Fibroblast of villous mesenchyme (primary cell): ENCODE data around the gene GLRX2. TPM values are rescaled to one million over a fixed set of nuclear protein-coding genes. Genes with fewer than 3 reads are reported as not detected.
A peak's percentile ranks its signal among the peaks of the same experiment; 100 is the strongest.

Source experiments
- DNase-seq: peaks from one replicate; pipeline ENCODE4 v3.0.0-alpha.2; 2010; ENCODE audit warnings: low read depth
- H3K4me3 ChIP-seq: 2 replicates; pipeline ENCODE4 v1.5.1; 2011; ENCODE audit warnings: low read depth, mild to moderate bottlenecking, low read length
- total RNA-seq: library from RNA; depleted of rRNA; stranded (reverse); fragments of >200 nt; gene quantifications from 2 replicates; pipeline ENCODE4 v1.2.3, GENCODE V29; 2012
- TF ChIP-seq, protein P1 (sequence below): IDR thresholded peaks from 2 replicates; pipeline ENCODE4 v1.5.1; 2012; ENCODE audit warnings: low read depth, mild to moderate bottlenecking, low read length; ENCODE audit not compliant: insufficient read depth

The GLRX2 gene
- total RNA-seq, 1 donor, result 7.8 TPM

GRCh38 chr1:193140254-193140653, 35.0 kb upstream of the GLRX2 start:
- H3K4me3 ChIP-seq, result no peak overlapping the region
- no peak for DNase-seq
- TF ChIP-seq, protein P1, sequence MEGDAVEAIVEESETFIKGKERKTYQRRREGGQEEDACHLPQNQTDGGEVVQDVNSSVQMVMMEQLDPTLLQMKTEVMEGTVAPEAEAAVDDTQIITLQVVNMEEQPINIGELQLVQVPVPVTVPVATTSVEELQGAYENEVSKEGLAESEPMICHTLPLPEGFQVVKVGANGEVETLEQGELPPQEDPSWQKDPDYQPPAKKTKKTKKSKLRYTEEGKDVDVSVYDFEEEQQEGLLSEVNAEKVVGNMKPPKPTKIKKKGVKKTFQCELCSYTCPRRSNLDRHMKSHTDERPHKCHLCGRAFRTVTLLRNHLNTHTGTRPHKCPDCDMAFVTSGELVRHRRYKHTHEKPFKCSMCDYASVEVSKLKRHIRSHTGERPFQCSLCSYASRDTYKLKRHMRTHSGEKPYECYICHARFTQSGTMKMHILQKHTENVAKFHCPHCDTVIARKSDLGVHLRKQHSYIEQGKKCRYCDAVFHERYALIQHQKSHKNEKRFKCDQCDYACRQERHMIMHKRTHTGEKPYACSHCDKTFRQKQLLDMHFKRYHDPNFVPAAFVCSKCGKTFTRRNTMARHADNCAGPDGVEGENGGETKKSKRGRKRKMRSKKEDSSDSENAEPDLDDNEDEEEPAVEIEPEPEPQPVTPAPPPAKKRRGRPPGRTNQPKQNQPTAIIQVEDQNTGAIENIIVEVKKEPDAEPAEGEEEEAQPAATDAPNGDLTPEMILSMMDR, result no peak

GRCh38 chr1:193131266-193131860, 26.1 kb upstream of the GLRX2 start:
- TF ChIP-seq, protein P1, result no peak
- no peak overlapping the region for H3K4me3 ChIP-seq
- no peak for DNase-seq

GRCh38 chr1:193125369-193125768, 20.2 kb upstream of the GLRX2 start:
- DNase-seq, result no peak
- TF ChIP-seq, protein P1, result no peak
- H3K4me3 ChIP-seq, result no peak overlapping the region

GRCh38 chr1:193123751-193124150, 18.5 kb upstream of the GLRX2 start:
- peak overlapping the region; percentile 92 for H3K4me3 ChIP-seq
- TF ChIP-seq, protein P1, result no peak
- DNase-seq, result no peak

DNA sequence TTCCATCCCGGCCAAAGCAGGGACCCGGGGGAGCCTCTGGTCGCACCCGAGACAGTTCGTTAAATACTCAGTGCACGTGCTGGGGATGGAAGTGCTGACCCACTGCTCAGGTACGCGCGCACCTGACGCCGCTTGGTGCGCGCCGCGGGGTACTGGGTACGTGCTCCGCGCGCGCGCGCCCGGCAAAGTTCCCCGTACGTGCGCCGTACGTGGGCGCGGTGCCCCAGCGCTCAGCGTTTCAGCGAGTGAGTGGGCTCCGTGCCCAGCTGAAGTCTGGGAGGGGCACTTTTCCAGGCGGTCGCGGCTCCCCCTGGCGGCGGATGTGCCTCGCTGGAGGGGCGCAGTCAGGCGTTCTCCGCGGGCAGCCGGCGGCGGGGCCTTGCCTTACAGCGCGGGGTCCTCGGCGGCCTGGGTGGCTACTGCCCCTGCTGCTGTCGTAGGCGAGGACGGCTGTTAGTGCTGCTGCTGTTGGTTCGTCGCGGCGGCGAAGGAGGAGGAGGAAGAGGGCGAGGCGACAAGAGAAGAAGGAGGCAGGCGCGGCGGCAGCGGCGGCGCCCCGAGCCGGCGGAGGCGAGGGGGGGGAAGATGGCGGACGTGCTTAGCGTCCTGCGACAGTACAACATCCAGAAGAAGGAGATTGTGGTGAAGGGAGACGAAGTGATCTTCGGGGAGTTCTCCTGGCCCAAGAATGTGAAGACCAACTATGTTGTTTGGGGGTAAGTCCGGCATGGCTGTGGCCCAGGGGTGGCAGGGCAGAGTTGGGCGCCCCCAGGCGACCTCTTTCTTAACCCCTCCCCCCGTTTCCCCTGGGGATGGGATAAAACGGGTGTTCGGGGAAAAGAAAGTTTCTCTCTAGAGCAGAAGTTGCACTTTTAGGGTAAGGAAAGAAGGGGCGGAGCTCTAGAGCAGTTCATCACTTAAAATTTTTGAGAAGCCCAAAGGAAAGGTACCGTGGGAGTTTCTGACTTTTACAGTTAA, 16.7 kb upstream of the GLRX2 start, which contains the start of gene CDC73:
Gene CDC73 (plus strand): TSS at position 416 of the 978 bp plus-strand sequence. CDS start 170 bp downstream, at position 586.
- peak; percentile 98 for DNase-seq
- TF ChIP-seq, protein P1, result peak; percentile 91
- H3K4me3 ChIP-seq, result peak within 1 kb of the TSS; percentile 92

- TF ChIP-seq, protein P1, result no peak
- H3K4me3 ChIP-seq, result peak overlapping the region; percentile 92
- no peak for DNase-seq
Measured at GRCh38 chr1:193120604-193121166, 15.5 kb upstream of the GLRX2 start.
